Nephron (organoid): ENCODE data around the gene SAMD11.
"Not testable (repeated sequence)": the region's sequence is repeated elsewhere in the genome, so short reads cannot be mapped to it uniquely, and the experiment has no call there.

Experiments
- H3K27ac Mint-ChIP-seq, 3 experiments: 2 replicates each; pipeline ENCODE4 v1.8.0; 2020; ENCODE audit warnings: mixed read lengths in 3 of 3, mild to moderate bottlenecking in 2 of 3, moderate library complexity in 1 of 3
- H3K27me3 Mint-ChIP-seq: 2 replicates; pipeline ENCODE4 v1.8.0; 2021; ENCODE audit warnings: low read depth, mild to moderate bottlenecking, moderate library complexity, mixed read lengths
- H3K36me3 Mint-ChIP-seq: 2 replicates; pipeline ENCODE4 v1.8.0; 2020; ENCODE audit warnings: low read depth, mixed read lengths
- H3K4me1 Mint-ChIP-seq: 2 replicates; pipeline ENCODE4 v1.8.0; 2020; ENCODE audit warnings: mixed read lengths
- H3K4me3 Mint-ChIP-seq, 3 experiments: 2 replicates each; pipeline ENCODE4 v1.8.0; 2020; ENCODE audit warnings: mild to moderate bottlenecking in 3 of 3, mixed read lengths in 3 of 3, moderate library complexity in 2 of 3
- H3K9me3 Mint-ChIP-seq: 2 replicates; pipeline ENCODE4 v1.8.0; 2020; ENCODE audit warnings: mixed read lengths
- CTCF ChIP-seq, 3 experiments: fragments of 200-600 bp; sonication (generic); IDR thresholded peaks; one replicate each; pipeline ENCODE4 v1.5.0; 2021; ENCODE audit warnings: antibody characterized with exemption in 3 of 3; ENCODE audit not compliant: unreplicated experiment in 3 of 3

Gene SAMD11

GRCh38 chr1:888297-888696 lies 35.4 kb upstream of the SAMD11 start:
- Mint-ChIP-seq H3K27me3 (peaks cover 77% of the 10 kb centered on the region), H3K36me3 (no peaks in the 10 kb centered on the region), H3K4me3 (no peak overlapping the region), H3K4me1 (no peaks in the 10 kb centered on the region), H3K27ac (no peak overlapping the region), H3K9me3 (peaks cover 3% of the 10 kb centered on the region)
- TF ChIP-seq CTCF (IDR thresholded peaks at IDR 0.05; ENCODE audit: unreplicated experiment in 3 of 3) = no peak

GRCh38 chr1:889774-890173 lies 33.9 kb upstream of the SAMD11 start:
- H3K4me1 Mint-ChIP-seq, H3K9me3 Mint-ChIP-seq, H3K4me3 Mint-ChIP-seq, H3K36me3 Mint-ChIP-seq, H3K27ac Mint-ChIP-seq: not testable (repeated sequence)
- peaks cover 74% of the 10 kb centered on the region for H3K27me3 Mint-ChIP-seq

- H3K4me3 Mint-ChIP-seq, H3K27ac Mint-ChIP-seq, H3K36me3 Mint-ChIP-seq, H3K9me3 Mint-ChIP-seq, H3K4me1 Mint-ChIP-seq: not testable (repeated sequence)
- H3K27me3 Mint-ChIP-seq = peaks cover 73% of the 10 kb centered on the region
These were observed 33.5 kb upstream of the SAMD11 start for GRCh38 chr1:890234-890633.

GRCh38 chr1:890661-891060 lies 33.1 kb upstream of the SAMD11 start:
- H3K27me3 Mint-ChIP-seq = peaks cover 73% of the 10 kb centered on the region
- H3K9me3 Mint-ChIP-seq = no peaks in the 10 kb centered on the region
- no peaks in the 10 kb centered on the region for H3K36me3 Mint-ChIP-seq
- no peak overlapping the region for H3K4me3 Mint-ChIP-seq
- H3K27ac Mint-ChIP-seq = no peak overlapping the region
- no peak for TF ChIP-seq CTCF (IDR thresholded peaks at IDR 0.05; ENCODE audit: unreplicated experiment in 3 of 3)
- peaks cover 3% of the 10 kb centered on the region for H3K4me1 Mint-ChIP-seq

- H3K9me3 Mint-ChIP-seq = no peaks in the 10 kb centered on the region
- no peaks in the 10 kb centered on the region for H3K36me3 Mint-ChIP-seq
- H3K4me1 Mint-ChIP-seq = peaks cover 18% of the 10 kb centered on the region
- no peak overlapping the region for H3K4me3 Mint-ChIP-seq
- peaks cover 76% of the 10 kb centered on the region for H3K27me3 Mint-ChIP-seq
- H3K27ac Mint-ChIP-seq = no peak overlapping the region
- no peak for TF ChIP-seq CTCF (IDR thresholded peaks at IDR 0.05; ENCODE audit: unreplicated experiment in 3 of 3)
These were observed 26.5 kb upstream of the SAMD11 start for GRCh38 chr1:897226-897625.

GRCh38 chr1:897951-898350 lies 25.8 kb upstream of the SAMD11 start:
- H3K9me3 Mint-ChIP-seq, H3K36me3 Mint-ChIP-seq, H3K4me3 Mint-ChIP-seq, H3K27ac Mint-ChIP-seq: not testable (repeated sequence)
- Mint-ChIP-seq H3K27me3 (peaks cover 74% of the 10 kb centered on the region), H3K4me1 (peaks cover 18% of the 10 kb centered on the region)

GRCh38 chr1:899636-900317 lies 23.9 kb upstream of the SAMD11 start:
- TF ChIP-seq CTCF (IDR thresholded peaks at IDR 0.05; ENCODE audit: unreplicated experiment in 3 of 3) = no peak
- no peak overlapping the region for H3K27ac Mint-ChIP-seq
- peaks cover 66% of the 10 kb centered on the region for H3K27me3 Mint-ChIP-seq
- no peaks in the 10 kb centered on the region for H3K9me3 Mint-ChIP-seq
- no peaks in the 10 kb centered on the region for H3K36me3 Mint-ChIP-seq
- no peak overlapping the region for H3K4me3 Mint-ChIP-seq
- peaks cover 18% of the 10 kb centered on the region for H3K4me1 Mint-ChIP-seq
